Activated CD8-positive, alpha-beta memory T cell treated with anti-CD3 and anti-CD28 coated beads for 36 hours (primary cell): ENCODE measurements around the gene NDUFB8. TPM values are rescaled to one million over a fixed set of nuclear protein-coding genes. Genes with fewer than 3 reads are reported as not detected.

Source experiments
- CTCF ChIA-PET: fragments of 350-600 bp; sonication (Branson Sonifier 250); formaldehyde crosslinking; loops from one replicate; lab custom pipeline; 2021; ENCODE audit warnings: antibody characterized with exemption; lab: Charles Lee
- POLR2A ChIA-PET: fragments of 350-600 bp; sonication (Branson Sonifier 250); formaldehyde crosslinking; loops from one replicate; lab custom pipeline; 2021; ENCODE audit warnings: antibody characterized with exemption; lab: Charles Lee
- total RNA-seq, 2 experiments: library from RNA; stranded (reverse); gene quantifications; one replicate each; pipeline ENCODE4 v1.2.3, GENCODE V29; 2021

The NDUFB8 gene
- total RNA-seq, 2 experiments from 2014 or later = 311 to 324 TPM

GRCh38 chr10:100487529-100487928, 42.1 kb downstream of the NDUFB8 start:
- CTCF ChIA-PET = no interaction called here
- POLR2A ChIA-PET = no interaction called here

GRCh38 chr10:100485801-100486495, 43.7 kb downstream of the NDUFB8 start:
- ChIA-PET POLR2A (no interaction called here), CTCF (no interaction called here)

- ChIA-PET POLR2A (no interaction called here), CTCF (interaction anchor here (5.1 to 5.3 kb wide), 2 partner anchors 24 to 33 kb away, joined by 32 to 76 read pairs; no protein-coding TSS in a partner anchor)
Observed at GRCh38 chr10:100485366-100485765, 44.3 kb downstream of the NDUFB8 start.

- ChIA-PET POLR2A (no interaction called here), CTCF (interaction anchor here (1.5 to 5.3 kb wide), 4 partner anchors 12 to 44 kb away, joined by 3 to 76 read pairs (median 27); no protein-coding TSS in a partner anchor)
Observed at GRCh38 chr10:100483876-100484666, 45.6 kb downstream of the NDUFB8 start.

- POLR2A ChIA-PET = interaction anchor here (0.5 to 1.2 kb wide), 2 partner anchors 8 to 53 kb away, joined by 3 read pairs; partner anchors contain the start of gene HIF1AN
- CTCF ChIA-PET = interaction anchor here (0.5 to 5.3 kb wide), 17 partner anchors 9 to 1907 kb away, joined by 3 to 76 read pairs (median 4); partner anchors contain the start of gene WNT8B
Observed at GRCh38 chr10:100482834-100483185, 46.9 kb downstream of the NDUFB8 start.

GRCh38 chr10:100482181-100482833, 47.4 kb downstream of the NDUFB8 start:
- ChIA-PET CTCF (interaction anchor here (0.7 to 5.3 kb wide), 18 partner anchors 9 to 396 kb away, joined by 3 to 76 read pairs (median 4); partner anchors contain the start of genes SCD and WNT8B), POLR2A (interaction anchor here (0.5 to 1.2 kb wide), 3 partner anchors 9 to 53 kb away, joined by 3 read pairs; partner anchors contain the start of gene HIF1AN)

GRCh38 chr10:100481462-100482081, 48.1 kb downstream of the NDUFB8 start:
- ChIA-PET CTCF (interaction anchor here (0.7 to 5.3 kb wide), 9 partner anchors 10 to 215 kb away, joined by 3 to 76 read pairs (median 10); partner anchors contain the start of gene SCD), POLR2A (interaction anchor here (0.8 to 1.2 kb wide), 2 partner anchors 10 to 27 kb away, joined by 3 read pairs; no protein-coding TSS in a partner anchor)

GRCh38 chr10:100480002-100480401, 49.7 kb downstream of the NDUFB8 start:
- ChIA-PET POLR2A (interaction anchor here (1.2 kb wide), 1 partner anchor 16 kb away, joined by 3 read pairs; no protein-coding TSS in a partner anchor), CTCF (interaction anchor here (5.3 kb wide), 1 partner anchor 29 kb away, joined by 76 read pairs; no protein-coding TSS in a partner anchor)

- ChIA-PET CTCF (no interaction called here), POLR2A (no interaction called here)
Observed at GRCh38 chr10:100479037-100479436, 50.6 kb downstream of the NDUFB8 start.

GRCh38 chr10:100477970-100478369, 51.7 kb downstream of the NDUFB8 start:
- CTCF ChIA-PET = no interaction called here

More at GRCh38 chr10:100477970-100478369, 51.7 kb downstream of the NDUFB8 start:
- POLR2A ChIA-PET = no interaction called here

Other genes starting within 250 kb of the NDUFB8 start
- 10 to 100 TPM; 62.3 to 64.4 TPM for gene BLOC1S2, start 243.2 kb downstream of the NDUFB8 start, total RNA-seq
- gene PKD2L1, start 199.6 kb downstream of the NDUFB8 start, total RNA-seq = not detected
- 100 to 1,000 TPM; 151 to 153 TPM for gene SCD, start 182.6 kb downstream of the NDUFB8 start, total RNA-seq
- not detected for gene WNT8B, start 66.9 kb downstream of the NDUFB8 start, total RNA-seq
- 10 to 100 TPM; 17.5 to 21.4 TPM for gene SEC31B, start 10.0 kb downstream of the NDUFB8 start, total RNA-seq
- 10 to 100 TPM; 41.7 to 45.4 TPM for gene HIF1AN, start 6.1 kb upstream of the NDUFB8 start, total RNA-seq
- gene PAX2, start 215.7 kb upstream of the NDUFB8 start, total RNA-seq = not detected